Upper lobe of left lung (tissue), 6 donors: ENCODE results near the gene SNU13. TPM values are rescaled to one million over a fixed set of nuclear protein-coding genes. Genes with fewer than 3 reads are reported as not detected.

Source experiments
- ATAC-seq, 2 donors: fragments of 200-7000 bp; cut with Tn5 transposase; one replicate each; pipeline ENCODE4 v1.9.1; 2022; ENCODE audit warnings: mild to moderate bottlenecking in 2 of 2, moderate library complexity in 2 of 2; ENCODE audit not compliant: low FRiP score in 2 of 2
- DNase-seq, 2 donors: peaks; one replicate each; pipeline ENCODE4 v3.0.0-alpha.2; 2019 to 2020
- H3K27ac ChIP-seq, 4 donors: fragments of 200-600 bp; sonication (generic); one replicate each; pipeline ENCODE4 v1.5.1; 2016 to 2019
- H3K27me3 ChIP-seq, 4 donors: fragments of 200-600 bp; sonication (generic); one replicate each; pipeline ENCODE4 v1.5.1; 2017 to 2019
- H3K36me3 ChIP-seq, 4 donors: fragments of 200-600 bp; sonication (generic); one replicate each; pipeline ENCODE4 v1.5.1; 2016 to 2019
- H3K4me1 ChIP-seq, 4 donors: fragments of 200-600 bp; sonication (generic); one replicate each; pipeline ENCODE4 v1.5.1; 2018 to 2019
- H3K4me3 ChIP-seq, 4 donors: fragments of 200-600 bp; sonication (generic); one replicate each; pipeline ENCODE4 v1.5.1; 2017 to 2019; ENCODE audit warnings: mild to moderate bottlenecking in 2 of 4, moderate library complexity in 1 of 4
- H3K9me3 ChIP-seq, 4 donors: fragments of 200-600 bp; sonication (generic); one replicate each; pipeline ENCODE4 v1.5.1; 2018 to 2019
- CTCF ChIP-seq, 6 experiments: fragments of 450-650 bp in 4 of 6; fragments of 200-600 bp in 2 of 6; sonication (generic) in 2 of 6; IDR thresholded peaks; one replicate each; pipeline ENCODE4 v1.5.1; 2016 to 2019; ENCODE audit warnings: antibody characterized with exemption in 6 of 6
- EP300 ChIP-seq, 4 donors: sonication (generic); formaldehyde crosslinking; IDR thresholded peaks; one replicate each; pipeline ENCODE4 v1.5.1; 2017; ENCODE audit warnings: antibody characterized with exemption in 4 of 4, control low read depth in 2 of 4
- POLR2A ChIP-seq, 4 donors: fragments of 450-650 bp; IDR thresholded peaks; one replicate each; pipeline ENCODE4 v1.5.1; 2016 to 2017; ENCODE audit warnings: antibody characterized with exemption in 4 of 4, mild to moderate bottlenecking in 2 of 4
- POLR2AphosphoS5 ChIP-seq, 2 donors: sonication (generic); formaldehyde crosslinking; IDR thresholded peaks; one replicate each; pipeline ENCODE4 v1.5.1; 2017; ENCODE audit warnings: antibody characterized with exemption in 2 of 2
- WGBS, 2 donors: methylation state at CpG; one replicate each; pipeline ENCODE4 v1.1.5; 2017 to 2018; 5-methylcytosine and 5-hydroxymethylcytosine counted together
- total RNA-seq, 6 donors: library from RNA; depleted of rRNA in 4 of 6; stranded (reverse); fragments of >200 nt in 4 of 6; gene quantifications; one replicate each; pipeline versions ENCODE4 v1.1.0 to v1.2.1, GENCODE V29; 2016 to 2021
- donor health status: DM: no; HTN: no; CAD: no; lungs with moderate emphysema.
- donor health status: DM: no; HTN: yes; CAD: no; lungs with severe emphysema.

SNU13 gene
- total RNA-seq, 6 donors from 2014 or later, result 40.9 to 124 (median 92.0) TPM

GRCh38 chr22:41650229-41650628, 38.4 kb downstream of the SNU13 start:
- WGBS, 2 donors, result 91 to 93% methylated on average over 1 of the region's 1 CpG
- H3K4me1 ChIP-seq, result no peaks in the 10 kb centered on the region
- no peak overlapping the region for H3K27ac ChIP-seq
- TF ChIP-seq POLR2A (IDR thresholded peaks at IDR 0.05) (no peak), EP300 (IDR thresholded peaks at IDR 0.05) (no peak), CTCF (IDR thresholded peaks at IDR 0.05) (no peak), POLR2AphosphoS5 (IDR thresholded peaks at IDR 0.05) (no peak)
- peaks cover 54 to 96% (median 84%) of the 10 kb centered on the region in 4 donors for H3K36me3 ChIP-seq
- no peak for DNase-seq
- H3K27me3 ChIP-seq, result no peaks in the 10 kb centered on the region
- no peak for ATAC-seq
- no peaks in the 10 kb centered on the region for H3K9me3 ChIP-seq
- H3K4me3 ChIP-seq, result no peak overlapping the region

- Histone ChIP-seq H3K4me1 (peaks cover 0 to 2% (median 0%) of the 10 kb centered on the region in 4 donors), H3K27me3 (no peaks in the 10 kb centered on the region), H3K4me3 (no peak overlapping the region), H3K36me3 (peaks cover 43 to 93% (median 80%) of the 10 kb centered on the region in 4 donors), H3K27ac (no peak overlapping the region), H3K9me3 (no peaks in the 10 kb centered on the region)
- WGBS, 2 donors, result 97% methylated on average over 1 of the region's 1 CpG
- no peak for ATAC-seq
- TF ChIP-seq POLR2A (IDR thresholded peaks at IDR 0.05) (no peak), EP300 (IDR thresholded peaks at IDR 0.05) (no peak), CTCF (IDR thresholded peaks at IDR 0.05) (no peak), POLR2AphosphoS5 (IDR thresholded peaks at IDR 0.05) (no peak)
- no peak for DNase-seq
Measured at GRCh38 chr22:41648432-41648831, 40.2 kb downstream of the SNU13 start.

GRCh38 chr22:41647771-41648170, 40.9 kb downstream of the SNU13 start:
- peaks cover 43 to 93% (median 79%) of the 10 kb centered on the region in 4 donors for H3K36me3 ChIP-seq
- 76 to 83% methylated on average over 3 of the region's 3 CpGs for WGBS, 2 donors
- ATAC-seq, result no peak

GRCh38 chr22:41642331-41643110, 46.1 kb downstream of the SNU13 start:
- no peak overlapping the region for H3K27ac ChIP-seq
- peaks cover 0 to 9% (median 4%) of the 10 kb centered on the region in 4 donors for H3K4me1 ChIP-seq
- no peak for ATAC-seq
- WGBS, 2 donors, result 95 to 98% methylated on average over 6 of the region's 6 CpGs
- no peak overlapping the region for H3K4me3 ChIP-seq
- H3K36me3 ChIP-seq, result peaks cover 30 to 94% (median 66%) of the 10 kb centered on the region in 4 donors
- no peak for TF ChIP-seq POLR2A (IDR thresholded peaks at IDR 0.05)
- no peak for TF ChIP-seq EP300 (IDR thresholded peaks at IDR 0.05)
- TF ChIP-seq CTCF (IDR thresholded peaks at IDR 0.05), result no peak
- no peak for TF ChIP-seq POLR2AphosphoS5 (IDR thresholded peaks at IDR 0.05)
- H3K27me3 ChIP-seq, result no peaks in the 10 kb centered on the region
- DNase-seq, result no peak
- H3K9me3 ChIP-seq, result no peaks in the 10 kb centered on the region

More at GRCh38 chr22:41647771-41648170, 40.9 kb downstream of the SNU13 start:
- Histone ChIP-seq H3K4me1 (peaks cover 0 to 2% (median 0%) of the 10 kb centered on the region in 4 donors), H3K4me3 (no peak overlapping the region), H3K9me3 (no peaks in the 10 kb centered on the region), H3K27ac (no peak overlapping the region), H3K27me3 (no peaks in the 10 kb centered on the region)
- no peak for TF ChIP-seq POLR2A (IDR thresholded peaks at IDR 0.05)
- TF ChIP-seq POLR2AphosphoS5 (IDR thresholded peaks at IDR 0.05), result no peak
- no peak for TF ChIP-seq EP300 (IDR thresholded peaks at IDR 0.05)
- TF ChIP-seq CTCF (IDR thresholded peaks at IDR 0.05), result no peak
- DNase-seq, result no peak
